Measurements from ENCODE around the gene SYNE1.

The SYNE1 gene

GRCh38 chr6:152636609-152637295 is 410 bp downstream of the SYNE1 start:
- TF ChIP-seq GATA3 (IDR thresholded peaks at IDR 0.05; ENCODE audit: low read depth, low read length) (no peak), GATA2 (IDR thresholded peaks at IDR 0.05; ENCODE audit: low read depth, low read length) (no peak)

- no peak for TF ChIP-seq GATA2 (IDR thresholded peaks at IDR 0.05; ENCODE audit: low read depth, low read length)
- no peak for TF ChIP-seq GATA3 (IDR thresholded peaks at IDR 0.05; ENCODE audit: low read depth, low read length)
Observed at GRCh38 chr6:152636021-152636608, 1.0 kb downstream of the SYNE1 start.

- TF ChIP-seq GATA3 (IDR thresholded peaks at IDR 0.05; ENCODE audit: low read depth, low read length): no peak
- no peak for TF ChIP-seq GATA2 (IDR thresholded peaks at IDR 0.05; ENCODE audit: low read depth, low read length)
Observed at GRCh38 chr6:152634773-152635172, 2.4 kb downstream of the SYNE1 start.

- TF ChIP-seq GATA3 (IDR thresholded peaks at IDR 0.05; ENCODE audit: low read depth, low read length) (no peak), GATA2 (IDR thresholded peaks at IDR 0.05; ENCODE audit: low read depth, low read length) (no peak)
Observed at GRCh38 chr6:152632121-152632782, 4.9 kb downstream of the SYNE1 start.

DNA sequence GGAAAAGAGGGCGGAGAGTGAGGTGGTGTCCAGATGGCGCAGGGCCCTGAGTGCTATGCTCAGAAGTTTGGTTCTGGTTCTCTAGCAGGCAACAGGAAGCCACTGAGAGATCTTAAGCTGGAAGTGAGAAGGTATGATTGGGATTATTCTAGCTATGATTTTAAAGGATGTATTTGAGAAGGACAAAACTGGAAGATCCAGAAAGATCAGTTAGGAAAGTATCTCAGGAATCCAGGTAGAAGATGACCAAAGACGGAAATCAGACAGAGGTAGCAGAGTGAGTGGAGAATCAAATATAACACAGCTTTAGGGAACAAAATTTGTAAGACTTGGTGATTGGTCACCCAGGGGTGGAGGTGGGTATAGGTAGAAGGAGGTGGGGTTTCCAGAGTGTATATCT is 5.8 kb downstream of the SYNE1 start:
- no peak for TF ChIP-seq GATA2 (IDR thresholded peaks at IDR 0.05; ENCODE audit: low read depth, low read length)
- no peak for TF ChIP-seq GATA3 (IDR thresholded peaks at IDR 0.05; ENCODE audit: low read depth, low read length)

GRCh38 chr6:152630832-152631231 is 6.3 kb downstream of the SYNE1 start:
- TF ChIP-seq GATA3 (IDR thresholded peaks at IDR 0.05; ENCODE audit: low read depth, low read length): no peak
- no peak for TF ChIP-seq GATA2 (IDR thresholded peaks at IDR 0.05; ENCODE audit: low read depth, low read length)

GRCh38 chr6:152625213-152625612 is 11.9 kb downstream of the SYNE1 start:
- TF ChIP-seq GATA3 (IDR thresholded peaks at IDR 0.05; ENCODE audit: low read depth, low read length) (no peak), GATA2 (IDR thresholded peaks at IDR 0.05; ENCODE audit: low read depth, low read length) (no peak)

DNA sequence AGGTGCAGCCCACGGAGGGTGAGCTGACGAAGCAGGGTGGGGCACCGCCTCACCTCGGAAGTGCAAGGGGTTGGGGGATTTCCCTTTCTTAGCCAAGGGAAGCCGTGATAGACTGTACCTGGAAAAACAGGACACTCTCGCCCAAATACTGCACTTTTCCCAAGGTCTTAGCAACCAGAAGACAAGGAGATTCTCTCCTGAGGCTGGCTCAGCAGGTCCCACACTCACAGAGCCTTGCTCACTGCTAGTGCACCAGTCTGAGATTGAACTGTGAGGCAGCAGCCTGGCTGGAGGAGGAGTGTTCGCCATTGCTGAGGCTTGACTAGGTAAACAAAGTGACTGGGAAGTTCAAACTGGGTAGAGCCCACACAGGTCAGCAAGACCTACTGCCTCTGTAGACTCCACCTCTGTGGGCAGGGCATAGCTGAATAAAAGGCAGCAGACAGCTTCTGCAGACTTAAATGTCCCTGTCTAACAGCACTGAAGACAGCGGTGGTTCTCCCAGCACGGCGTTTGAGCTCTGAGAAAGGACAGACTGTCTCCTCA is 28.0 kb downstream of the SYNE1 start:
- TF ChIP-seq GATA2 (IDR thresholded peaks at IDR 0.05; ENCODE audit: low read depth, low read length) (no peak), GATA3 (IDR thresholded peaks at IDR 0.05; ENCODE audit: low read depth, low read length) (no peak)

DNA sequence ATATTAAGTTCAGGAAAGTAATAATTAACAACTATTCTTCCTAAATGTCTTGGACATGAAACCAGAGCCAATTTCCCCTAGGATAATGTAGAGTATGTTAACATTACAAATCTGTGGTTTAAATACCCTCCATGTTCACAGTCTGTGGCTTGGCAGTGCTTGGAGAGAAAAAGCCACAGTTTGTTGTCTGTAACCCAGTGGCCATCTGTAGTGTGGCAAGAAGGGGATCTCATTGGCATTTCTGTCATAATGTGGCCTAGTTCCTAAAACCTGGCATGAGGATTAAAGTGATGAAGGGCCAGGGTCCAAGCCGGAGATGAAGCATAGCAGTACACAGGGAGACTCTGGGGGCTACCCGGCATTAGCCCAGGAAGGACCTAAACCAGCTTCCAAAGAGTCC is 31.2 kb downstream of the SYNE1 start:
- TF ChIP-seq GATA3 (IDR thresholded peaks at IDR 0.05; ENCODE audit: low read depth, low read length) (no peak), GATA2 (IDR thresholded peaks at IDR 0.05; ENCODE audit: low read depth, low read length) (no peak)

DNA sequence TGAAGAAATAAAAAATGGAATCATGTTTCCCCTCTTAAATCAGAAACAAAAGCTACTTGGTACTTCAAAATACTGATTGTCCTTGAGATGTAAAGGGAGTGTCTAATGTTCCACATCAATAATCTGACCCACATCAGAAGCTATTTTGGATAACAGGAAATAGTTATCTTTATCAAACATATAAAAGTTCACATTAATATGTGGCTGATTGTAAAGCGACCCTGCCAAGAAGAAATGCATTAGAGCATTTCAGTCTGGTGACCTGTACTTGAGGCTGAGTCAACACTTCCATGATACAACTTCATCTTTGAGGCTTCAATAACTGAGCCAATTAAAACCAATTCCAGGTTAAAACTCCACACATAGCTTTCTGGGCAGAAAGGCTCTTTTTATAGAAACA is 31.8 kb downstream of the SYNE1 start:
- no peak for TF ChIP-seq GATA2 (IDR thresholded peaks at IDR 0.05; ENCODE audit: low read depth, low read length)
- no peak for TF ChIP-seq GATA3 (IDR thresholded peaks at IDR 0.05; ENCODE audit: low read depth, low read length)

DNA sequence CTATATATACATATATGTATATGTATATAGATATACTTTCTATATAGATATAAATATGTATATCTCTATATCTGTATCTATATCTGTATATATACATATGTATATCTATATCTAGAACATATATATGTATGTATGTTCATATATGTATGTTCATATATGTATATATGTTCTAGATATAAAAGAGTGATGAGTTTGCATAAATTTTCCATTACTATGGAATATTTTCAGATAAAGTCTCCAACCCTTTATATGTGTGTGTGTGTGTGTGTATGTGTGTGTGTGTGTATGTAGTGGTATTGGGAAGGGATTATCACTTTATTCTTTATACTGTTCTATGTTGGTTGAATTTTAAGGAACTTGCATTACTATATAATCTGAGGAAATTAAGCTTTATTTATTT is 33.3 kb downstream of the SYNE1 start:
- TF ChIP-seq GATA3 (IDR thresholded peaks at IDR 0.05; ENCODE audit: low read depth, low read length) (no peak), GATA2 (IDR thresholded peaks at IDR 0.05; ENCODE audit: low read depth, low read length) (no peak)

DNA sequence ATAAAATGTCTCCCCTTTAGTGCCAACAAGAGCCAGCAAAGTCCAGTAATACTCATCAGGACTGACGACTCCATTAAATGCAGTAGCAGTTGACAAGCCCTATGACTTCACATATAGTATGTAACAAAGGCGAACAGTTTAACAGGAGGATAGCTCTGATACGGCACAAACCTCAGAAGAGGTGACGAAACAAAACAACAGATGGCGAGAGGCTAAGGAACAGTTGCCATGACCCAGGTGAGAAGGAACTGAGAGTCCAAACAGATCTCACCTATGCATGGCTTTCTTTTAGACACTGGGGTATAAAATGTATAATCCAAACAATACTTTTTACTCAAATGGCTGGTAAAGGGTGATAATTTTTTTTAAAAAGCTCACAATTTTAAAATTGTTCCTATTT is 37.1 kb downstream of the SYNE1 start:
- TF ChIP-seq GATA3 (IDR thresholded peaks at IDR 0.05; ENCODE audit: low read depth, low read length) (no peak), GATA2 (IDR thresholded peaks at IDR 0.05; ENCODE audit: low read depth, low read length) (no peak)

- TF ChIP-seq GATA3 (IDR thresholded peaks at IDR 0.05; ENCODE audit: low read depth, low read length) (peak; percentile 56), GATA2 (IDR thresholded peaks at IDR 0.05; ENCODE audit: low read depth, low read length) (peak; percentile 84)
Observed at GRCh38 chr6:152598901-152599537, 38.1 kb downstream of the SYNE1 start.

DNA sequence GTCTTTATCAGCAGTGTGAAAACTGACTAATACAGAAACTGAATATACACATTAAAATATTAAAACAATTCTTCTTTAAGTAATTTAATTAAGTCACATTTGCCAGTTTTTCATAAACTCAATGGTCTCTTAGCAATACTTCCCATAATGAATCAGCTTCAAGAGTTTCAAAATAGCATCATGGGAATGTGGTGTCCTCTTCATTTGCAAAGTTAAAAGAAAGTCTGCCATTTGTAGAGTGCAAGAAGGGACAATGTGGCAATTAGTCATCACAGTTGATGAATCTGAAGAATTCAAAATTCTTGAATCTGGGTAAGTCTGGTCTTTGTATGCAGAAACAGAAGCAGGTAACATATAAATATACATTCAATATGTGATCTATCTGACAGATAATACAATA is 38.7 kb downstream of the SYNE1 start:
- TF ChIP-seq GATA2 (IDR thresholded peaks at IDR 0.05; ENCODE audit: low read depth, low read length) (no peak), GATA3 (IDR thresholded peaks at IDR 0.05; ENCODE audit: low read depth, low read length) (no peak)

All from SH-SY5Y (cell line).